ENCODE measurements around the gene ST7L. TPM values are rescaled to one million over a fixed set of nuclear protein-coding genes. Genes with fewer than 3 reads are reported as not detected.

The ST7L gene
- total RNA-seq, 2 experiments from 2014 or later, result 11.9 to 12.2 TPM

DNA sequence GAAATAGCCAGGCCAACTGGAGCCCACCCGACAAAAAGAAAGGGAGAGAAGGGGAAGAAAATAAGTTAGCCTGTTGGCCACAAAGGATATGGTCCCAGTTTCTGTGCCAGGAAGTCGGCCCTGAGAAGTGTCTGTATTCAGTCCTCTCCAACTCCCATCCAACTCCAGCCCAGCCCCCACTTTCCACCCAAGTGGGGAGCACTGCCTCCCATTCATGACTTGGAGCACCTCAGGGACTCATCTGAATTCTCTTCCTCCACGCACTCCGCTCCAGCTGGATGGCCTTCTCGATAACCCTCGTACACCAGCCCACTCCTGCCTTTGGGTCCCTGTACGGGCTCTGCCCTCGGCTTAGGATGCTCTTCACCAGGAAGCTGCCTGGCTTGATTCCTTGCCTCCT is 112.2 kb downstream of the ST7L start:
- ChIA-PET POLR2A (no interaction called here), CTCF (interaction anchor here (1.2 kb wide), 1 partner anchor 203 kb away, joined by 3 read pairs; no protein-coding TSS in a partner anchor)
- no peak for ATAC-seq
- Mint-ChIP-seq H3K4me1 (ENCODE audit: low read depth) (peaks cover 7% of the 10 kb centered on the region), H3K27me3 (peaks cover 46% of the 10 kb centered on the region), H3K9me3 (no peaks in the 10 kb centered on the region), H3K4me3 (no peak overlapping the region), H3K27ac (no peak overlapping the region), H3K36me3 (ENCODE audit: low read depth) (no peaks in the 10 kb centered on the region)
- TF ChIP-seq, protein P1, sequence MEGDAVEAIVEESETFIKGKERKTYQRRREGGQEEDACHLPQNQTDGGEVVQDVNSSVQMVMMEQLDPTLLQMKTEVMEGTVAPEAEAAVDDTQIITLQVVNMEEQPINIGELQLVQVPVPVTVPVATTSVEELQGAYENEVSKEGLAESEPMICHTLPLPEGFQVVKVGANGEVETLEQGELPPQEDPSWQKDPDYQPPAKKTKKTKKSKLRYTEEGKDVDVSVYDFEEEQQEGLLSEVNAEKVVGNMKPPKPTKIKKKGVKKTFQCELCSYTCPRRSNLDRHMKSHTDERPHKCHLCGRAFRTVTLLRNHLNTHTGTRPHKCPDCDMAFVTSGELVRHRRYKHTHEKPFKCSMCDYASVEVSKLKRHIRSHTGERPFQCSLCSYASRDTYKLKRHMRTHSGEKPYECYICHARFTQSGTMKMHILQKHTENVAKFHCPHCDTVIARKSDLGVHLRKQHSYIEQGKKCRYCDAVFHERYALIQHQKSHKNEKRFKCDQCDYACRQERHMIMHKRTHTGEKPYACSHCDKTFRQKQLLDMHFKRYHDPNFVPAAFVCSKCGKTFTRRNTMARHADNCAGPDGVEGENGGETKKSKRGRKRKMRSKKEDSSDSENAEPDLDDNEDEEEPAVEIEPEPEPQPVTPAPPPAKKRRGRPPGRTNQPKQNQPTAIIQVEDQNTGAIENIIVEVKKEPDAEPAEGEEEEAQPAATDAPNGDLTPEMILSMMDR (IDR thresholded peaks at IDR 0.05), result no peak
- intact Hi-C loops (cut with micrococcal nuclease), result loop anchor here (10.0 kb wide), 1 partner anchor 108 kb away; the partner anchor contains the start of genes CAPZA1 and ST7L
- DNase-seq, result no peak

DNA sequence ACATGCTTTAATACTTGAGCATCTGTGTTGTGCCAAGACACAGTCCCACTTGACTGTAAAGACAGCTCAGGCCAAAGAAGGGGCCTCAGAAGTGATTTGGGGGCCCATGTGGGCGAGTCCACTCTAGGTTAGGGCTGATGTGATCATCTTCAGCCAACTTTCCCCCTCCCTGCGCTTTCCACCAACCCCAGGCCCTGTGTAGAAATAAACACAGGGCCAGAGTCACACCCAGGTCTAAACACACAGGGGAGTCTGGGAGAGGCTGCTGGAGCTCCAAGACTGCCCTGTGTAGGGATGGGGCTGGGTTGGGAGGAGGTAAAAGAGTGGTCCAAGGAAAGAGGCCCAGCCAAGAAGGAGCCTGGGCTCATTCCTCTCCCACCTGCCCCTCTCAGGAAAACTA is 112.6 kb downstream of the ST7L start:
- Mint-ChIP-seq H3K27me3 (peaks cover 50% of the 10 kb centered on the region), H3K9me3 (no peaks in the 10 kb centered on the region), H3K27ac (no peak overlapping the region), H3K36me3 (ENCODE audit: low read depth) (no peaks in the 10 kb centered on the region), H3K4me3 (no peak overlapping the region), H3K4me1 (ENCODE audit: low read depth) (peaks cover 10% of the 10 kb centered on the region)
- TF ChIP-seq, protein P1 (IDR thresholded peaks at IDR 0.05), result no peak
- intact Hi-C loops (cut with micrococcal nuclease), result loop anchor here (10.0 kb wide), 1 partner anchor 108 kb away; the partner anchor contains the start of genes CAPZA1 and ST7L
- ATAC-seq, result no peak
- ChIA-PET CTCF (interaction anchor here (1.2 kb wide), 1 partner anchor 204 kb away, joined by 3 read pairs; no protein-coding TSS in a partner anchor), POLR2A (no interaction called here)
- DNase-seq, result no peak

DNA sequence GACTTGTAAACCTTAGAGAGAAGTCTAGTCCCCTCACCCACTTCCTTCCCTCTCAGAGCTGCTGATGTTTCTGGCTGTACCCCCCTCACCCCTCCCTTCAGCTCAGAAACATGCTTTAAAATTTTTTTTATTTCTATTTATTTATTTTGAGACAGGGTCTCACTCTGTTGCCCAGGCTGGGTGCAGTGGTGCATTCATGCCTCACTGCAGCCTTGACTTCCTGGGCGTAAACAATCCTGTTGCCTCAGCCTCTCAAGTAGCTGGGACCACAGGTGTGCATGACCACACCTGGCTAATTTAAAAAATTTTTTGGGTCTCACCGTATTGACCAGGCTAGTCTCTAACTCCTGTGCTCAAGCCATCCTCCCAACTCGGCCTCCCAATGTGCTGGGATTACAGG is 113.1 kb downstream of the ST7L start:
- POLR2A ChIA-PET, result no interaction called here
- Mint-ChIP-seq H3K4me1 (ENCODE audit: low read depth) (peaks cover 10% of the 10 kb centered on the region), H3K27me3 (peaks cover 54% of the 10 kb centered on the region), H3K9me3 (no peaks in the 10 kb centered on the region), H3K36me3 (ENCODE audit: low read depth) (no peaks in the 10 kb centered on the region), H3K27ac (no peak overlapping the region), H3K4me3 (no peak overlapping the region)
- DNase-seq (no peak), ATAC-seq (no peak)
- intact Hi-C loops (cut with micrococcal nuclease), result loop anchor here (2.0 to 10.0 kb wide), 2 partner anchors 109 to 205 kb away; partner anchors contain the start of genes CAPZA1 and ST7L
- CTCF ChIA-PET, result interaction anchor here (1.2 kb wide), 1 partner anchor 204 kb away, joined by 3 read pairs; no protein-coding TSS in a partner anchor
- TF ChIP-seq, protein P1 (IDR thresholded peaks at IDR 0.05), result no peak

DNA sequence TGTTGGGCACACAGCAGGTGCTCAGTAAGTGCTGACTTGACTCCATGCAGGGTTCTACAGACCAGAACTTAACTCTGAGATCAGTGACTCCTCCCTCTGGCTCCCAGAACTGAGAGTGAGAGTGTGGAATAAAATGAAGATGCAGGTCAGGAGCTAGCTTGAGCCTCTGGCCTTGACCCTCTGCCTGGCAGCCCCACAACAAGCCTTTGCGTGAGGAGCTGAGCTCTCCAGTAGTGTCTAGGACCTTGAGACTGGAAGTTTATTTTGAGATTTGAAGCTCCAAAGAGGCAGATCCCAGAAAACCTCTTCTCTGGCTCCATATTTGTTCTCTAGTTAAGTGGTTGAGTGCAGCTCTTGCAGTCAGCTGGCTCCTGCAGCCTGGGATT is 113.5 kb downstream of the ST7L start:
- no peak for ATAC-seq
- Mint-ChIP-seq H3K27me3 (peaks cover 54% of the 10 kb centered on the region), H3K4me1 (ENCODE audit: low read depth) (peaks cover 10% of the 10 kb centered on the region), H3K4me3 (no peak overlapping the region), H3K27ac (no peak overlapping the region), H3K9me3 (no peaks in the 10 kb centered on the region), H3K36me3 (ENCODE audit: low read depth) (no peaks in the 10 kb centered on the region)
- TF ChIP-seq, protein P1 (IDR thresholded peaks at IDR 0.05), result no peak
- no peak for DNase-seq
- POLR2A ChIA-PET, result no interaction called here
- CTCF ChIA-PET, result no interaction called here
- intact Hi-C loops (cut with micrococcal nuclease), result loop anchor here (2.0 to 10.0 kb wide), 2 partner anchors 109 to 205 kb away; partner anchors contain the start of genes CAPZA1 and ST7L

DNA sequence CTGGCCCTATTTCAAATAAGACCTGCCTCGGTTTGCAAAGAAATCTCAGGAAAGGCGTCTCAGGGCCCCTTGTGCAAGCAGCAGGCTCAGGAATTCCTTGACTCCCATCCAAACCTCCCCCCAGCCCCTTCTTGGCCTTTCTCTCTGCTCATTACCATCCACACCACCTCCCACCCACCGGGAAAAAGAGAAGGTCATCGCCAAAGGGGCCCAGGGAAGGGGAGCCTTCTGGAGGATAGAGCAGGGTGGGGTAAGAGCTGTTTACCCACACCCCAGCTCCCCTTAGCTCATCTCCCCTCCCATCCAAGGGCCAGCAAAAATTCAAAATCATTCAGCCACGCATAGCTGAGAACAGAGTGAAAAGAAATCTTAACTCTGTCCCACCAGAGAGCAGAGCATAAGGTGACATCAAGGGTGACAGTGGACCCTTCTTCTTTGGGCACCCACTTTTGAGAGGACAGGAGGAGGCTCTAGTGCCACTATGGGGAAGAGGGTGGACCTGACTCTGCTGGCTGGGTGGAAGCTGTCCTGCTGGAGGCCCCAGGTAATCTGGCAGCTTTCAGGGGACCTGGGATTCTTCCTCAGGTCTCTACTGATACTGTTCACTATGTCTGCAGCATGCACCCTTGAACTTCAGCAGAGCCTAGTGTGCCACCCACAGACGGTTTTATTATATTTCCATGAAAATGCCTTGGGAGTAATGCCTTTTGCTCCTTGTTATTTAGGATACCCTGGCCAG is 114.1 kb downstream of the ST7L start:
- TF ChIP-seq, protein P1 (IDR thresholded peaks at IDR 0.05), result no peak
- ATAC-seq, result no peak
- no peaks in the 10 kb centered on the region for H3K9me3 Mint-ChIP-seq
- H3K27ac Mint-ChIP-seq, result no peak overlapping the region
- H3K27me3 Mint-ChIP-seq, result peaks cover 51% of the 10 kb centered on the region
- H3K36me3 Mint-ChIP-seq (ENCODE audit: low read depth), result no peaks in the 10 kb centered on the region
- no peak overlapping the region for H3K4me3 Mint-ChIP-seq
- ChIA-PET POLR2A (interaction anchor here (0.5 kb wide), 1 partner anchor 45 kb away, joined by 3 read pairs; no protein-coding TSS in a partner anchor), CTCF (interaction anchor here (1.2 kb wide), 1 partner anchor 109 kb away, joined by 3 read pairs; no protein-coding TSS in a partner anchor)
- intact Hi-C loops (cut with micrococcal nuclease), result loop anchor here (2.0 to 10.0 kb wide), 2 partner anchors 110 to 206 kb away; partner anchors contain the start of genes CAPZA1 and ST7L
- DNase-seq, result no peak
- peaks cover 10% of the 10 kb centered on the region for H3K4me1 Mint-ChIP-seq (ENCODE audit: low read depth)
